ENCODE measurements around the gene PLXNB3.

Gene PLXNB3

GRCh38 chrX:153762626-153763173 lies 1.3 kb upstream of the PLXNB3 start:
- DNase-seq, result no peak

DNA sequence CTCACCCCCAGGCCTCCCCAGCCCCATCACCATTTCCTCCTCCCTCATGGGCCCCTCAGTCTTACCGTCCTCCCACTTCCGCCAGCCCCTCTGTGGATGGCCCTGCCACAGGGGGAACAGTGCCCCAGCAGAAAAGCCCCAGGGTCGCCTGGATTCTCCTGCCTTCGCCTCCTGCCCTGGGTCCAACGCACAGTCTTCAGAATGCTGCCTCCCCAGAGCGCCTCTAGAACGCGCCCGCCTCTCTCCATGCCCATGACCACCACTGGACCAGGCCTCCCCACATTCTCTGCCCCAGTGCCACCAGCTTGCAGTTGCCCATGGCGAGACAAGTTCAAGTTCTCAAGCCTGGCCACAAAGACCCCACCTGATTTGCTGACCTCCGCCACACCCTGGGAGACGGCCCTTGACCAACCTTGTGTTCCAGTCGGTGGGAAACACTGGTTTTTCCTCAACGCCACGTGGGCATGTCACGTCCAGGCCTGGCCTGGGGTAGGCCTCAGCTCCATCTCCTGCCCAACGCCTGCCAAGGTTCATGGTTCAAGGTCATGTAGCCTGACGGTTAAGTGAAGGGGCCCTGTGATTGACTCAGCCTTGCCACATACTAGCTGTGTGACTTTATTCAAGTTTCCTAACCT lies 634 bp upstream of the PLXNB3 start:
- DNase-seq, result no peak

GRCh38 chrX:153764786-153765137 lies 713 bp downstream of the PLXNB3 start:
- DNase-seq, result no peak

GRCh38 chrX:153765138-153766079 lies 1.4 kb downstream of the PLXNB3 start:
- no peak for DNase-seq

DNA sequence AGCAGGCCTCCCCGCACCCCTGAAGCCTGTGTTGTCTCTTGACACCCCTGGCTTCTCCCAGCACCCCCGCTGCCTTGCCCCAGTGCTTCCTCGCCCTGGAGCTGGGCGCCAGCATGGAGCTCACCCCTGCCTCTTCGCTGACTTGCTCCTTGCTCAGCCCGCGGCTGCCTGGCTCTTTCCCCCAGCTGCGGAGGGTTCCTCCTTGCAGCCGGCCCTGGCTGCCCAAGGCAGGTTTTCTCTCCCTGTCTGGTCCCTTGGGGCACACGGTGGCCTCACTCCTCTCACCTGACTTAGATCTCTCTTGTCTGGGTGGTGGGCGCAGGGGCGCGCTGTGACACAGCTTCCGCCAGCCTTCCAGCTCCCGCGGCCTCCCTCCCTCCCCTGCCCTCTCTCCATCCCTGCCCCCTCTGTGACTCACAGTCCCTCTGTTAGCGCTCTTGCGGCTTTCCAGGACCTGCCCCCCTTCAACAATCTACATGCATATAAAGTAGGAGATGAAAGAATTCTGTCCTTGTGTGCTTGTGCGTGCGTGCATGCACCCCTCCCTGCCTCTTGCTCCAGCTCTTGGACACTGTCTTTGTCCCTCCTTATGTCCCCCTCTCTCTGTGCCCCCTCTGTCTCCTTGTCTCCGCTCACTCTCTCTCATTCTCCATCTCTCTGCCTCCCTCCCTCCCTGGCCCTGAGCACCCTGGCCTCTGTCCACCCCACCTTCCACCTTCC lies 2.2 kb downstream of the PLXNB3 start:
- no peak for DNase-seq

- DNase-seq, result no peak
Measured at GRCh38 chrX:153766871-153767673, 3.0 kb downstream of the PLXNB3 start.

GRCh38 chrX:153767674-153768055 lies 3.6 kb downstream of the PLXNB3 start:
- no peak for DNase-seq

GRCh38 chrX:153768311-153769157 lies 4.5 kb downstream of the PLXNB3 start:
- DNase-seq, result no peak

- no peak for DNase-seq
Measured at GRCh38 chrX:153769158-153769864, 5.3 kb downstream of the PLXNB3 start.

GRCh38 chrX:153769865-153770600 lies 6.0 kb downstream of the PLXNB3 start:
- no peak for DNase-seq

DNA sequence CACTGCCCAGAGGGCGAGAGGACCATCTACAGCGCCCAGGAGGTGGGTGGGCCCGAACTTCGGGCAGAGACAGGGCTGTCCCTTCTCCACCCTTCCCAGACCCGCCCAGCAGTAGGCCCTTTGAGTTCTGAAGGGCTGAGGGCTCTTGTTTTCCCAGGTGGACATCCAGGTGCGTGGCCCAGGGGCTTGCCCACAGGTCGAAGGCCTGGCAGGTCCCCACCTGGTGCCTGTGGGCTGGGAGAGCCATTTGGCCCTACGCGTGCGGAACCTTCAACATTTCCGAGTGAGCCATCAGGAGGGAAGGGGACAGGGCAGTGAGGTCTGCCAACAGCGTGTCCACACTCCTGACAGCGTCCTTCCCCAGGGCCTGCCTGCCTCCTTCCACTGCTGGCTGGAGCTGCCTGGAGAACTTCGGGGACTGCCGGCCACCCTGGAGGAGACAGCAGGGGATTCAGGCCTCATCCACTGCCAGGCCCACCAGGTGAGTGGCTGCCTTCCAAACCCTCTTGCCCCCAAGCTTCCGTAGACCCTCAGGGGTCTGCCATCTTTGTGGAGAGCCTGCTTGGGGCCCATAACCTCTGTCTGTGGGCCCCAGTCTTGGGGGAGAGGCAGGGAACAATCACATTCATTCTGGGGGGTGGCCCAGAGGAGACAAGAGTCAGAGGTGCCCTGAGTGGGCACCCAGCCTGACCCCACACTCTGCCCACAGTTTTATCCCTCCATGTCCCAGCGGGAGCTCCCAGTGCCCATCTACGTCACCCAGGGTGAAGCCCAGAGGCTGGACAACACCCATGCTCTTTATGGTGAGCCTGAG lies 6.8 kb downstream of the PLXNB3 start:
- no peak for DNase-seq

DNA sequence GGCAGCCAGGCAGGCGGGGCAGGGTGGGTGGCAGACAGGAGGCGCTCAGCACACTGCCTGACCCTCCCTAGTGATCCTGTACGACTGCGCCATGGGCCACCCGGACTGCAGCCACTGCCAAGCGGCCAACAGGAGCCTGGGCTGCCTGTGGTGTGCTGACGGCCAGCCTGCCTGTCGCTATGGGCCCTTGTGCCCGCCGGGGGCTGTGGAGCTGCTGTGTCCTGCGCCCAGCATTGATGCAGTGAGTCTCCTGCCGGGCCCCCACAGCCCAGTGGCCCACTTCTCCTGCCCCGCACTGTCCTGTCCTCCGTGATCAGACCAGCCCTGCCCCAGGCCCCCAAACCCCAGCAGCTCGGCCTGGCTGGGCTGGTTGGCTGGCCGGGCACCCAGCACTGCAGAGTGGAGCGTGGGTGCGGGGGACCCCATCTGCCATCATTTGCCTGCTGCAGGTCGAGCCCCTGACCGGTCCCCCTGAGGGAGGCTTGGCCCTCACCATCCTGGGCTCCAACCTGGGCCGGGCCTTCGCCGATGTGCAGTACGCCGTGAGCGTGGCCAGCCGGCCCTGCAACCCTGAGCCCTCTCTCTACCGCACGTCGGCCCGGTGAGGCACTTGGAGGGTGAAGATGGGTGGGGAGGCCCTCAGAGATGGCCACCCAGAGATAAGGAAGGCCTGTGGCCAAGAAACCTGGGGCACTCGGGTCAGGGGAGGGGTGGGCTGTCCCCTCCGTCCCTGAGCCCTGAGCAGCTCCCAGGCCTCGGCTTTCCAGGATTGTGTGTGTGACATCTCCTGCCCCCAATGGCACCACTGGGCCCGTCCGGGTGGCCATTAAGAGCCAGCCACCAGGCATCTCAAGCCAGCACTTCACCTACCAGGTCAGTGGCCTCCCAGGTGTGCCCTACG lies 7.6 kb downstream of the PLXNB3 start:
- DNase-seq, result no peak

DNA sequence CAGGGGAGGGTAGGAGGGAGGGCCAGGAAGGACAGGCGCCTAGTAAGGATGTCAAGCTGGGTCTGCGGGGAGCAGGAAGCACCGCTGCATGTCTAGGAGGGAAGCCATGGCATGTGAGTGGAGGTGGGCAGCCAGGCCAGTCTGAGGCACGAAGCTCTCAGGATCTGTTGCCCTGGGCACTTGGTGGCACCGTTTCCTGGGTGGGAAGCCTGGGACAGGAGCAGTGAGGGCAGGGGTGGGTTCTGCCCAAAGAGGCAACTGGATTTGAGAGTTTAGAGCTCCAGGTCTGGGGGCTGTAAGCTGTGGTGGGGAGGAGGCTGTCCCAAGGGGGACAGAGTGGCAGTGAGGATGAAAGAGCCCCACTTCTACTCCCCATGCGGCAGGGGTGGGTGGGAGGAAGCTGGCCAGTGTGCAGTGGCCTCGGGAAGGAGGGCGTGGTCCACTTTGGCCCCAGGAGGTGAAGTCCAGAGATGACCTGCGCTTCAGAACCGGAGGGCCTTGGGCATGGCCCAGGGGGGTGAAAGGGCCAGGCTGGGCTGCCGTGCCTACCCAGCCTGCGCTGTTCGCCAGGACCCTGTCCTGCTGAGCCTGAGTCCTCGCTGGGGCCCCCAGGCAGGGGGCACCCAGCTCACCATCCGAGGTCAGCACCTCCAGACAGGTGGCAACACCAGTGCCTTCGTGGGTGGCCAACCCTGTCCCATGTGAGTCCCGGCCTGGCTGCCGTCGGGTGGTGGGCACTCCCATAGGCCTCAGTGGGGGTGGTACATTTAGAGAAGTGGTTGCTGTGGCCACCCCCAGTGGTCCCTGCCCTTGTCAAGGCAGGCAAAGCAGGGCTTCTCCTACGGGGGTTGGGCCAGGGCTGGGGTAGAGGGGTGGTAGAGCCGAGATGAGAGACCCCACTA lies 8.5 kb downstream of the PLXNB3 start:
- DNase-seq, result no peak

DNA sequence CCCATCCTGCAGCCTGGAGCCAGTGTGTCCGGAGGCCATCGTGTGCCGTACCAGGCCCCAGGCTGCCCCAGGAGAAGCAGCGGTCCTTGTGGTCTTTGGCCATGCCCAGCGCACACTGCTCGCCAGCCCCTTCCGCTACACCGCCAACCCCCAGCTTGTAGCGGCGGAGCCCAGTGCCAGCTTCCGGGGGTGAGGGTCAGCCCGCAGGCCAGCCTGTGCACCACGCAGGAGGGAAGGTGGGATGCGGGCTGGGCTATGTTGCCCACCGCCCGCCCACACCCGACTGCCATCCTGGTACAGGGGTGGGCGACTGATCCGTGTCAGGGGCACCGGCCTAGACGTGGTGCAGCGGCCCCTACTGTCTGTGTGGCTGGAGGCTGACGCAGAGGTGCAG lies 9.2 kb downstream of the PLXNB3 start:
- DNase-seq, result no peak

GRCh38 chrX:153773741-153774575 lies 9.9 kb downstream of the PLXNB3 start:
- no peak for DNase-seq
